SK-N-SH treated with all-trans-retinoic acid at 6 μM for 48 hours (cell line): Measurements from ENCODE around the gene GRAP2.

ENCODE experiments used
- ATAC-seq: fragments of 200-7000 bp; cut with Tn5 transposase; 3 replicates; pipeline ENCODE4 v1.9.1; 2020; ENCODE audit warnings: mild to moderate bottlenecking, moderate library complexity
- ARNTL ChIP-seq: fragments of 450-650 bp; formaldehyde crosslinking; IDR thresholded peaks from 2 replicates; pipeline ENCODE4 v1.5.0; 2020; ENCODE audit warnings: low read depth, mild to moderate bottlenecking, moderate library complexity, borderline replicate concordance
- CSDC2 ChIP-seq: fragments of 250-450 bp; sonication (Bioruptor Pico); IDR thresholded peaks from 2 replicates; pipeline ENCODE4 v1.5.0; 2020; ENCODE audit warnings: mild to moderate bottlenecking, moderate library complexity
- ESRRG ChIP-seq: fragments of 250-450 bp; sonication (Bioruptor Pico); IDR thresholded peaks from 2 replicates; pipeline ENCODE4 v1.6.1; 2021; ENCODE audit warnings: mild to moderate bottlenecking
- ISL1 ChIP-seq: fragments of 250-450 bp; sonication (Bioruptor Pico); IDR thresholded peaks from 2 replicates; pipeline ENCODE4 v2.1.2; 2022; ENCODE audit warnings: mild to moderate bottlenecking, moderate library complexity
- OSR1 ChIP-seq: fragments of 250-450 bp; sonication (Bioruptor Pico); IDR thresholded peaks from 2 replicates; pipeline ENCODE4 v1.8.0; 2022; ENCODE audit warnings: moderate library complexity, mild to moderate bottlenecking, inconsistent platforms
- PATZ1 ChIP-seq: fragments of 250-450 bp; sonication (Bioruptor Pico); IDR thresholded peaks from 2 replicates; pipeline ENCODE4 v1.8.0; 2020; ENCODE audit warnings: mild to moderate bottlenecking, moderate library complexity, borderline replicate concordance
- RARB ChIP-seq: fragments of 250-450 bp; sonication (Bioruptor Pico); IDR thresholded peaks from 2 replicates; pipeline ENCODE4 v1.8.0; 2021; ENCODE audit warnings: mild to moderate bottlenecking, moderate library complexity
- TCF4 ChIP-seq: fragments of 250-450 bp; sonication (Bioruptor Pico); IDR thresholded peaks from 2 replicates; pipeline ENCODE4 v1.8.0; 2021; ENCODE audit warnings: mild to moderate bottlenecking, moderate library complexity, borderline replicate concordance
- TOX ChIP-seq: fragments of 250-450 bp; sonication (Bioruptor Pico); IDR thresholded peaks from 2 replicates; pipeline ENCODE4 v1.8.0; 2021; ENCODE audit warnings: mild to moderate bottlenecking, moderate library complexity, borderline replicate concordance
- ZC3H10 ChIP-seq: fragments of 250-450 bp; sonication (Bioruptor Pico); IDR thresholded peaks from 2 replicates; pipeline ENCODE4 v1.5.1; 2021; ENCODE audit warnings: mild to moderate bottlenecking, moderate library complexity
- ZFP3 ChIP-seq: fragments of 250-450 bp; sonication (Bioruptor Pico); IDR thresholded peaks from 2 replicates; pipeline ENCODE4 v1.5.0; 2020; ENCODE audit warnings: mild to moderate bottlenecking, moderate library complexity
- ZFP30 ChIP-seq: fragments of 450-650 bp; formaldehyde crosslinking; IDR thresholded peaks from 2 replicates; pipeline ENCODE4 v1.5.0; 2022; ENCODE audit warnings: mild to moderate bottlenecking, moderate library complexity
- ZNF565 ChIP-seq: fragments of 450-650 bp; formaldehyde crosslinking; conservative IDR thresholded peaks from 2 replicates; pipeline ENCODE4 v1.5.0; 2020; ENCODE audit warnings: low read depth, mild to moderate bottlenecking, moderate library complexity
- ZNF70 ChIP-seq: fragments of 450-650 bp; formaldehyde crosslinking; IDR thresholded peaks from 2 replicates; pipeline ENCODE4 v1.5.0; 2020; ENCODE audit warnings: mild to moderate bottlenecking, moderate library complexity
- ZNF8 ChIP-seq: fragments of 450-650 bp; formaldehyde crosslinking; IDR thresholded peaks from 2 replicates; pipeline ENCODE4 v1.5.0; 2020; ENCODE audit warnings: mild to moderate bottlenecking, moderate library complexity
- TF ChIP-seq, protein P1 (sequence below): fragments of 250-450 bp; sonication (Bioruptor Pico); IDR thresholded peaks from 2 replicates; pipeline ENCODE4 v1.5.0; 2020; ENCODE audit warnings: mild to moderate bottlenecking, moderate library complexity
- TF ChIP-seq, protein P2 (sequence below): fragments of 250-450 bp; sonication (Bioruptor Pico); IDR thresholded peaks from 2 replicates; pipeline ENCODE4 v1.8.0; 2021; ENCODE audit warnings: low read depth, mild to moderate bottlenecking, moderate library complexity, borderline replicate concordance
- TF ChIP-seq, protein P3 (sequence below): fragments of 250-450 bp; sonication (Bioruptor Pico); IDR thresholded peaks from 2 replicates; pipeline ENCODE4 v1.5.1; 2020; ENCODE audit warnings: low read depth, mild to moderate bottlenecking, moderate library complexity
- TF ChIP-seq, protein P4 (sequence below): fragments of 250-450 bp; sonication (Bioruptor Pico); IDR thresholded peaks from 2 replicates; pipeline ENCODE4 v1.5.1; 2021; ENCODE audit warnings: mild to moderate bottlenecking, moderate library complexity

The GRAP2 gene

DNA sequence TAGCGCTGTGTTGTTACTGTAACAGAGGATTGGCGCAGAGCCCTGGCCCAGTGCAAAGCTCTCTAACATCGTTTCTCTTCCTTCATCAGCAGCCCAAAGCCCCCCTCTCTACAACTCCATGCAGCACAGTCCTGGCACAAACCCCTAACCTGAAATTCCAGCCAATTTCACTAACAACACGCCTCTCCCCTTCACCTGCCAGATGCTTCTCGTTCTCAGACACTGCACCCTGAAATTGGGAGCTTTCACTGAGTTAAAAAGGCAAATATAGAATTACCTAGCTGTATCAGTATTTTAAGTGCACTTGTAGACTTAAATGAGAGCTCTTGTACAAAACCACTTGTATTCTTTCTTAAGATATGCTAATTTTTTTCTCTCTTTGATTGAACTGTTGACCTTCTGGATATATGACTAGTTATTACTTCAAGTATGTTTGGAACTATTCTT, 16.3 kb downstream of the GRAP2 start:
- no peak for ATAC-seq

GRCh38 chr22:39917776-39918495, 17.1 kb downstream of the GRAP2 start:
- no peak for ATAC-seq
- TF ChIP-seq ESRRG (CRISPR knock-in tag): no peak
- no peak for TF ChIP-seq ZNF8 (CRISPR knock-in tag)
- TF ChIP-seq ZNF565 (CRISPR knock-in tag): no peak
- no peak for TF ChIP-seq TOX (CRISPR knock-in tag)
- no peak for TF ChIP-seq OSR1 (CRISPR knock-in tag)
- no peak for TF ChIP-seq TCF4 (CRISPR knock-in tag)
- no peak for TF ChIP-seq CSDC2 (CRISPR knock-in tag)
- no peak for TF ChIP-seq ZFP3 (CRISPR knock-in tag)
- no peak for TF ChIP-seq ZC3H10 (CRISPR knock-in tag)
- TF ChIP-seq, protein P1, sequence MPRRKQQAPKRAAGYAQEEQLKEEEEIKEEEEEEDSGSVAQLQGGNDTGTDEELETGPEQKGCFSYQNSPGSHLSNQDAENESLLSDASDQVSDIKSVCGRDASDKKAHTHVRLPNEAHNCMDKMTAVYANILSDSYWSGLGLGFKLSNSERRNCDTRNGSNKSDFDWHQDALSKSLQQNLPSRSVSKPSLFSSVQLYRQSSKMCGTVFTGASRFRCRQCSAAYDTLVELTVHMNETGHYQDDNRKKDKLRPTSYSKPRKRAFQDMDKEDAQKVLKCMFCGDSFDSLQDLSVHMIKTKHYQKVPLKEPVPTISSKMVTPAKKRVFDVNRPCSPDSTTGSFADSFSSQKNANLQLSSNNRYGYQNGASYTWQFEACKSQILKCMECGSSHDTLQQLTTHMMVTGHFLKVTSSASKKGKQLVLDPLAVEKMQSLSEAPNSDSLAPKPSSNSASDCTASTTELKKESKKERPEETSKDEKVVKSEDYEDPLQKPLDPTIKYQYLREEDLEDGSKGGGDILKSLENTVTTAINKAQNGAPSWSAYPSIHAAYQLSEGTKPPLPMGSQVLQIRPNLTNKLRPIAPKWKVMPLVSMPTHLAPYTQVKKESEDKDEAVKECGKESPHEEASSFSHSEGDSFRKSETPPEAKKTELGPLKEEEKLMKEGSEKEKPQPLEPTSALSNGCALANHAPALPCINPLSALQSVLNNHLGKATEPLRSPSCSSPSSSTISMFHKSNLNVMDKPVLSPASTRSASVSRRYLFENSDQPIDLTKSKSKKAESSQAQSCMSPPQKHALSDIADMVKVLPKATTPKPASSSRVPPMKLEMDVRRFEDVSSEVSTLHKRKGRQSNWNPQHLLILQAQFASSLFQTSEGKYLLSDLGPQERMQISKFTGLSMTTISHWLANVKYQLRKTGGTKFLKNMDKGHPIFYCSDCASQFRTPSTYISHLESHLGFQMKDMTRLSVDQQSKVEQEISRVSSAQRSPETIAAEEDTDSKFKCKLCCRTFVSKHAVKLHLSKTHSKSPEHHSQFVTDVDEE (CRISPR knock-in tag): no peak
- TF ChIP-seq ARNTL (CRISPR knock-in tag): no peak
- TF ChIP-seq, protein P2, sequence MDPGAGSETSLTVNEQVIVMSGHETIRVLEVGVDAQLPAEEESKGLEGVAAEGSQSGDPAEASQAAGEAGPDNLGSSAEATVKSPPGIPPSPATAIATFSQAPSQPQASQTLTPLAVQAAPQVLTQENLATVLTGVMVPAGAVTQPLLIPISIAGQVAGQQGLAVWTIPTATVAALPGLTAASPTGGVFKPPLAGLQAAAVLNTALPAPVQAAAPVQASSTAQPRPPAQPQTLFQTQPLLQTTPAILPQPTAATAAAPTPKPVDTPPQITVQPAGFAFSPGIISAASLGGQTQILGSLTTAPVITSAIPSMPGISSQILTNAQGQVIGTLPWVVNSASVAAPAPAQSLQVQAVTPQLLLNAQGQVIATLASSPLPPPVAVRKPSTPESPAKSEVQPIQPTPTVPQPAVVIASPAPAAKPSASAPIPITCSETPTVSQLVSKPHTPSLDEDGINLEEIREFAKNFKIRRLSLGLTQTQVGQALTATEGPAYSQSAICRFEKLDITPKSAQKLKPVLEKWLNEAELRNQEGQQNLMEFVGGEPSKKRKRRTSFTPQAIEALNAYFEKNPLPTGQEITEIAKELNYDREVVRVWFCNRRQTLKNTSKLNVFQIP (CRISPR knock-in tag): no peak
- no peak for TF ChIP-seq ZNF70 (CRISPR knock-in tag)

More for the DNA sequence above, 16.3 kb downstream of the GRAP2 start:
- TF ChIP-seq CSDC2 (CRISPR knock-in tag): no peak
- no peak for TF ChIP-seq ZFP30 (CRISPR knock-in tag)
- TF ChIP-seq, protein P3, sequence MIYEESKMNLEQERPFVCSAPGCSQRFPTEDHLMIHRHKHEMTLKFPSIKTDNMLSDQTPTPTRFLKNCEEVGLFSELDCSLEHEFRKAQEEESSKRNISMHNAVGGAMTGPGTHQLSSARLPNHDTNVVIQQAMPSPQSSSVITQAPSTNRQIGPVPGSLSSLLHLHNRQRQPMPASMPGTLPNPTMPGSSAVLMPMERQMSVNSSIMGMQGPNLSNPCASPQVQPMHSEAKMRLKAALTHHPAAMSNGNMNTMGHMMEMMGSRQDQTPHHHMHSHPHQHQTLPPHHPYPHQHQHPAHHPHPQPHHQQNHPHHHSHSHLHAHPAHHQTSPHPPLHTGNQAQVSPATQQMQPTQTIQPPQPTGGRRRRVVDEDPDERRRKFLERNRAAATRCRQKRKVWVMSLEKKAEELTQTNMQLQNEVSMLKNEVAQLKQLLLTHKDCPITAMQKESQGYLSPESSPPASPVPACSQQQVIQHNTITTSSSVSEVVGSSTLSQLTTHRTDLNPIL: no peak
- no peak for TF ChIP-seq ZFP3 (CRISPR knock-in tag)
- no peak for TF ChIP-seq ZNF565 (CRISPR knock-in tag)
- no peak for TF ChIP-seq RARB
- TF ChIP-seq ARNTL (CRISPR knock-in tag): no peak
- TF ChIP-seq, protein P2 (CRISPR knock-in tag): no peak
- TF ChIP-seq ZC3H10 (CRISPR knock-in tag): no peak
- TF ChIP-seq ISL1 (CRISPR knock-in tag): no peak
- TF ChIP-seq, protein P1 (CRISPR knock-in tag): no peak
- no peak for TF ChIP-seq TOX (CRISPR knock-in tag)
- TF ChIP-seq, protein P4, sequence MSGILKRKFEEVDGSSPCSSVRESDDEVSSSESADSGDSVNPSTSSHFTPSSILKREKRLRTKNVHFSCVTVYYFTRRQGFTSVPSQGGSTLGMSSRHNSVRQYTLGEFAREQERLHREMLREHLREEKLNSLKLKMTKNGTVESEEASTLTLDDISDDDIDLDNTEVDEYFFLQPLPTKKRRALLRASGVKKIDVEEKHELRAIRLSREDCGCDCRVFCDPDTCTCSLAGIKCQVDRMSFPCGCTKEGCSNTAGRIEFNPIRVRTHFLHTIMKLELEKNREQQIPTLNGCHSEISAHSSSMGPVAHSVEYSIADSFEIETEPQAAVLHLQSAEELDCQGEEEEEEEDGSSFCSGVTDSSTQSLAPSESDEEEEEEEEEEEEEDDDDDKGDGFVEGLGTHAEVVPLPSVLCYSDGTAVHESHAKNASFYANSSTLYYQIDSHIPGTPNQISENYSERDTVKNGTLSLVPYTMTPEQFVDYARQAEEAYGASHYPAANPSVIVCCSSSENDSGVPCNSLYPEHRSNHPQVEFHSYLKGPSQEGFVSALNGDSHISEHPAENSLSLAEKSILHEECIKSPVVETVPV: no peak
- TF ChIP-seq PATZ1 (CRISPR knock-in tag): no peak
- TF ChIP-seq ZNF8 (CRISPR knock-in tag): no peak
